Kidney epithelial cell (primary cell): ENCODE data around the gene ZCCHC7. TPM values are rescaled to one million over a fixed set of nuclear protein-coding genes. Genes with fewer than 3 reads are reported as not detected.
A peak's percentile ranks its signal among the peaks of the same experiment; 100 is the strongest.
"Not testable (repeated sequence)": the region's sequence is repeated elsewhere in the genome, so short reads cannot be mapped to it uniquely, and the experiment has no call there.

Experiments used
- DNase-seq: peaks from one replicate; pipeline ENCODE4 v3.0.0-alpha.2; 2010; ENCODE audit warnings: low read depth
- H3K27me3 ChIP-seq: 2 replicates; pipeline ENCODE4 v1.6.0; 2011; ENCODE audit warnings: low read length; ENCODE audit not compliant: control insufficient read depth, insufficient read depth
- H3K36me3 ChIP-seq: 2 replicates; pipeline ENCODE4 v1.5.1; 2011; ENCODE audit warnings: low read length; ENCODE audit not compliant: control insufficient read depth, insufficient read depth
- H3K4me3 ChIP-seq: 2 replicates; pipeline ENCODE4 v1.5.1; 2011; ENCODE audit warnings: low read depth, mild to moderate bottlenecking, control low read depth, low read length
- total RNA-seq: library from RNA; depleted of rRNA; stranded (reverse); fragments of >200 nt; gene quantifications from 2 replicates; pipeline ENCODE4 v1.2.3, GENCODE V29; 2015
- TF ChIP-seq, protein P1 (sequence below): IDR thresholded peaks from 2 replicates; pipeline ENCODE4 v1.5.1; 2011; ENCODE audit warnings: mild to moderate bottlenecking, moderate library complexity, low read length, control low read depth, inconsistent platforms; ENCODE audit not compliant: insufficient read depth, poor library complexity, severe bottlenecking

ZCCHC7 gene
- total RNA-seq = 18.0 and 20.2 TPM in 2 replicates

DNA sequence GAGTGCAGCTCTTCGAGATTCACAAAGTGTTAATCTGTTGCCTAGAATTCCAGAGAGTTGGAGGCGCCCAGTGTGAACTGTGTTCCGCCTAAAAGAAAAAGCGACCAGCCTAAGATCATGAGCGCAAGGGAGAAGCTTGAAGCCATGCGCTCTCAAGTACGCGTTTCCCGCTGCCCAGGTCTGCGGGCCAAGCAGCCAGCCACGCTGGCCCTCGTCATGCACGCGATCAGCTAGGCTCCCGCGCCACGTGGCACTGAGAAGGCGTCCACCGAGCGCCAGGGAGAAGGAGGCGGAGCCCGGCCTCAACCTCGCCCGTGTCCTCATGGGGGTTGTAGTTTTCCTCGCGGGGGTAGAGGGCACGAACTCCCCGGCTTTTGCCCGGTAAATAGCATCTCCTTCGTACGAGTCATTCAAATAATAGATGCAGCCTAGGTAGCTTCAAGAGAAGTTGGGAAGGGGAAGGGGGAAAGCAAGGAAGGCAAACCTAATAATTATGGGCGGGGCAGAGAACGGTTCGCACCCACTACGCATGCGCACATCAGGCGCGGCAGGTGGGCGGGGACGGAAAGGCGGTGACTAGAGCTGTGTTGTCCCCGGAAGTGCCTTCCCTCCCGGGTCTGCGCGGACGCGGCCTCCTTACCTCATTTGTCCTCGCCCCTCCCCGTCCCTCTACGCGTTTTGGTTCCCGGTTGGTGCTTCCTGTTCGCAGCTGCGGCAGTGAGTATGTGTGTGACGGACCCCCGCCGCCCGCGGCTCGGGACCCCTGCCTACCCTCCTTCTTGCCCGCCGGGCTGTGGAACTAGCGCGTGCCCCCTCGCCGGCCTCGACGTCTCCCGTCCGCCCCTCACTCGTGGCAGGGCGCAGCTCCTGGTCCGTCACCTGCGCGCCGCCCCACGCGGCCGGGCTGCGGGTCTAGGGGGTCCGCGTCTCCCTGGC is at the start of gene ZCCHC7:
Gene ZCCHC7 (plus strand): TSS at position 668 of the 936 bp plus-strand sequence.
- Histone ChIP-seq H3K27me3 (no peaks in the 10 kb centered on the region), H3K4me3 (peak within 1 kb of the TSS; percentile 87), H3K36me3 (no peaks in the 10 kb centered on the region)
- TF ChIP-seq, protein P1, sequence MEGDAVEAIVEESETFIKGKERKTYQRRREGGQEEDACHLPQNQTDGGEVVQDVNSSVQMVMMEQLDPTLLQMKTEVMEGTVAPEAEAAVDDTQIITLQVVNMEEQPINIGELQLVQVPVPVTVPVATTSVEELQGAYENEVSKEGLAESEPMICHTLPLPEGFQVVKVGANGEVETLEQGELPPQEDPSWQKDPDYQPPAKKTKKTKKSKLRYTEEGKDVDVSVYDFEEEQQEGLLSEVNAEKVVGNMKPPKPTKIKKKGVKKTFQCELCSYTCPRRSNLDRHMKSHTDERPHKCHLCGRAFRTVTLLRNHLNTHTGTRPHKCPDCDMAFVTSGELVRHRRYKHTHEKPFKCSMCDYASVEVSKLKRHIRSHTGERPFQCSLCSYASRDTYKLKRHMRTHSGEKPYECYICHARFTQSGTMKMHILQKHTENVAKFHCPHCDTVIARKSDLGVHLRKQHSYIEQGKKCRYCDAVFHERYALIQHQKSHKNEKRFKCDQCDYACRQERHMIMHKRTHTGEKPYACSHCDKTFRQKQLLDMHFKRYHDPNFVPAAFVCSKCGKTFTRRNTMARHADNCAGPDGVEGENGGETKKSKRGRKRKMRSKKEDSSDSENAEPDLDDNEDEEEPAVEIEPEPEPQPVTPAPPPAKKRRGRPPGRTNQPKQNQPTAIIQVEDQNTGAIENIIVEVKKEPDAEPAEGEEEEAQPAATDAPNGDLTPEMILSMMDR = no peak
- peak; percentile 63 for DNase-seq

DNA sequence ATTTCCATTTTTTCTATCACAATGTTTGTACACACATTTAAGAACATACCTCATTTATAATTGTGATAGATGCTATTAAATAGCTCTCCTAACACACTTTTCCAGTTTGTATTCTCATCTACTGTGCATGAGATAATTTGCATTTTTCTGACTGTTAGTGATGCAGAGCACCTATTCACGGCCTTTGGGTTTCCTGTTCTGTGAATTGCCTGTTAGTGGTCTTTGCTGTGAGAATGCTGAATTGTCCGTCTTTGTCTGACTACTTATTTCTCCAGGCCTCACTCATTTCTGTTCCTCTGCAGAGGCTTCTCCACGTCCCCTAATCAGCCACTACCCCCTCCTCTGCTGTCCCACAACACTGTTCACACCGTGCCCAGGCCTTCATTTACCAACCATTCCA is 45.6 kb upstream of the ZCCHC7 start:
- not testable (repeated sequence) for H3K36me3 ChIP-seq, H3K27me3 ChIP-seq, DNase-seq, H3K4me3 ChIP-seq

DNA sequence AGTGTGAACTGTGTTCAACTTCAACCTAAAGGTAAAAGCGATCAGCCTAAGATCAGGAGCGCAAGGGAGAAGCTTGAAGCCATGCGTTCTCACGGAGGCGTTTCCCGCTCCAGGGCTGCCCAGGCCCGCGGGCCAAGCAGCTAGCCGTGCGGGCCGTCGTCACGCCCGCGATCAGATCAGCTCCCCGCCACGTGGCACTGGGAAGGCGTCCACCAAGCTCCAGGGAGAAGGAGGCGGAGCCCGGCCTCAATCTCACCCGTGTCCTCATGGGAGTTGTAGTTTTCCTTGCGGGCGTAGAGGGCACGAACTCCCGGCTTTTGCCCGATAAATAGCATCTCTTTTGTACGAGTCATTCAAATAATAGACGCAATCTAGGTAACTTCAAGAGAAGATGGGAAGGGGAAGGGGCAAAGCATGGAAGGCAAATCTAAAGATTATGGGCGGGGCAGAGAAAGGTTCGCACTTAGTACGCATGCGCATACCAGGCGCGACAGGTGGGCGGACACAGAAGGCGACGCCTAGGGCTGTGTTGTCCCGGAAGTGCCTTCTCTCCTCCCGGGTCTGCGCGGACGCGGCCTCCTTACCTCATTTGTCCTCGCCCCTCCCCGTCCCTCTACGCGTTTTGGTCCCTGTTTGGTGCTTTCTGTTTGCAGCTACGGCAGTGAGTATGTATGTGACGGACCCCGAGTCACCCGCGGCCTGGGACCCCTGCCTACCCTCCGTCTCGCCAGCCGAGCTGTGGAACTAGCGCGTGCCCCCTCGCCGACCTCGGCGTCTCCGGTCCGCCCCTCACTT is 40.8 kb upstream of the ZCCHC7 start:
- TF ChIP-seq, protein P1 = no peak
- Histone ChIP-seq H3K36me3 (no peaks in the 10 kb centered on the region), H3K27me3 (no peaks in the 10 kb centered on the region), H3K4me3 (peak overlapping the region; percentile 86)
- DNase-seq = peak; percentile 69

DNA sequence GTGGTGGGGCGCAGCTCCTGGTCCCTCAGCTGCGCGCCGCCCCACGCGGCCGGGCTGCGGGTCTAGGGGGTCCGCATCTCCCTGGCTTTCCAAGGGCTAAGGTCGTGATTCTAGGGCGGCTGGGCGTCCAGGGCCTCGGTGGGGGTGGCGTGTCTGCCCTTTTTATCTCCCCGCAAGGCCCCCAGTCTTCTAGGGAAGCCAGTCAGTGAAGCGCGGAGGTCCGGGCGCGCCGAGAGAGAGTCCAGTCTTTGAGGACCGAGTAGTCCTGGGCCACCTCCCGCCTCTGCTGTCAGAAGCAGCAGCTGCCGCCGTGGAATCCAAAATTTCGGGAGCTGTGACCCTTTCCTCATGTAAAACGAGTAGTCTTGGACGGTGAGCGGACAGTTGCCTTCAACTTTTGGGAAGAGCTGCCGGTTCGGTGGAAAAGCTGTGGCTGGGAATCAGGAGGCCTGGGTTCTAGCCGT is 40.2 kb upstream of the ZCCHC7 start:
- not testable (repeated sequence) for DNase-seq, H3K36me3 ChIP-seq
- peak overlapping the region; percentile 86 for H3K4me3 ChIP-seq

DNA sequence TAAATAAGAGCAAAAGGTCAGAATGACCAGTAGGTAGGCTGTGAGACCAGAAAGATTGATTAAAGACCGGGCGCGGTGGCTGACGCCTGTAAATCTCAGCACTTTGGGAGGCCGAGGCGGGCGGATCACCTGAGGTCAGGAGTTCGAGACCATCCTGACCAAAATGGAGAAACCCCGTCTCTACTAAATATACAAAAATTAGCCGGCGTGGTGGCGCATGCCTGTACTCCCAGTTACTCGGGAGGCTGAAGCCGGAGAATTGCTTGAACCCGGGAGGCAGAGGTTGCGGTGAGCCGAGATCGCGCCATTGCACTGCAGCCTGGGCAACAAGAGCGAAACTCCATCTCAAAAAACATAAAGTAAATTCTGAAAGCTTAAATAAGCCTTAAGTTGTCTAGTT is 38.9 kb upstream of the ZCCHC7 start:
- not testable (repeated sequence) for H3K27me3 ChIP-seq, H3K36me3 ChIP-seq, DNase-seq, H3K4me3 ChIP-seq

More for the DNA sequence above, 40.2 kb upstream of the ZCCHC7 start:
- H3K27me3 ChIP-seq = not testable (repeated sequence)

DNA sequence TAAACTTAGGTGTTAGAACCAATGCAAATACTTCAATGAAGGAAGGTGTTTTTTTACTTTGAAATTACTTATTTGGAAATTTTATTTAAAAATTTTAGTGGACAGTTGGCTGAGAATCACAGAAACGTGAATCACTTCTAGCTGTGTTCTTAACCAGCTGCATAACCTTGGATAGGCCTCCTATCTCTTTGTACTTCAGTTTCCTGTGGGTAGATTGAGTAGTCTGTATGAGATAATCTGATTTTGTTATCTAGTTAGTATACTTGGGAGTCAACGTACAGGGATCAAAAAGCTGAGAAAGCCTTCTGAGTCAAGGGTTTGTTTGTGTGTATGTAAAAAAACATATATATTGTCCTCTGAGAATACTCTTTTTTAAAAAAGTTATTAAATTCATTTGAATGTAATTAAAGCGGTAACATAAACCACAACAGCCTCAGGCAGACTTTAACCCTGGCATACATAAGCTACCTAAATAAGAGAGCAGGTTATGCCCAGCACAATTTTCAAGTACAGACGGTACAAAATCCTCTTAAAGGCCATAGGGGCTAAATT is 38.1 kb upstream of the ZCCHC7 start:
- DNase-seq = no peak
- Histone ChIP-seq H3K36me3 (no peaks in the 10 kb centered on the region), H3K27me3 (no peaks in the 10 kb centered on the region), H3K4me3 (no peak overlapping the region)
- TF ChIP-seq, protein P1 = no peak

DNA sequence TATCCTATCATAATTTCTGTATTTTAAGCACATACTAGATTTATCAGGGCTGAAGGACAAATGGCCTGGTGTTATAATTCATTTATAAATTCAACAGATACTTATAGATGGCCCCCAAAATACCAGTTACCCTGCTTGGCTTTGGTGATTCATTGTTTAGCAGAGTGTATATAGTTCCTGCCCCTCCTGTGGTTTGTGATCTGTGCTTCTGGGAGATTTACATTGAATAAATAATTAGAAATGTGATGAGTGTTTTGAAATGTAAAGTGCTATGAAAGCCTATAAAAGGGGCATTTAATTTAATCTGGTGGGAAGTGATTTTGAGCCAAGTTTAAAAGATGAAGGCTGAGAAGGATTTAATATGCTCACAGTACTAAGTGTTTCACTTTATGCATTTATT is 36.7 kb upstream of the ZCCHC7 start:
- DNase-seq = no peak
- TF ChIP-seq, protein P1 = no peak
- H3K36me3 ChIP-seq = no peaks in the 10 kb centered on the region
- no peaks in the 10 kb centered on the region for H3K27me3 ChIP-seq
- no peak overlapping the region for H3K4me3 ChIP-seq
